IMR-90 (cell line): ENCODE results near the gene KCTD10. TPM values are rescaled to one million over a fixed set of nuclear protein-coding genes. Genes with fewer than 3 reads are reported as not detected.
A peak's percentile ranks its signal among the peaks of the same experiment; 100 is the strongest.

Experiments used
- ATAC-seq: fragments of 200-7000 bp; cut with Tn5 transposase; 2 replicates; pipeline ENCODE4 v1.9.1; 2020; ENCODE audit warnings: low read depth, mild to moderate bottlenecking, moderate library complexity
- BruUV-seq: library from RNA; stranded (reverse); fragments of 400-500 nt; replicated peaks from 2 replicates; lab custom pipeline; 2021; lab: Mats Ljungman, UMichigan
- CTCF ChIA-PET: fragments of 300-600 bp; formaldehyde crosslinking; extraction: SDS; loops from one replicate; lab custom pipeline; 2021; ENCODE audit warnings: antibody characterized with exemption; lab: Yijun Ruan, JAX
- POLR2A ChIA-PET: fragments of 300-600 bp; sonication (Branson Sonifier 250); formaldehyde crosslinking; loops from one replicate; lab custom pipeline; 2022; ENCODE audit warnings: antibody characterized with exemption; ENCODE audit not compliant: unreplicated experiment; lab: Charles Lee
- DNase-seq: peaks from one replicate; pipeline ENCODE4 v3.0.0; 2013
- H2AFZ ChIP-seq: replicated peaks from 2 replicates; pipeline ENCODE3; 2013; ENCODE audit warnings: low read length, mild to moderate bottlenecking; ENCODE audit not compliant: poor library complexity
- H2AK5ac ChIP-seq: 2 replicates; pipeline ENCODE4 v1.6.1; 2013; ENCODE audit warnings: low read depth, low read length, inconsistent platforms
- H2AK9ac ChIP-seq: replicated peaks from 2 replicates; pipeline ENCODE3; 2013; ENCODE audit warnings: mild to moderate bottlenecking, low read depth, low read length, moderate library complexity; ENCODE audit not compliant: poor library complexity
- H2BK120ac ChIP-seq: 2 replicates; pipeline ENCODE4 v1.6.1; 2013; ENCODE audit warnings: low read depth, low read length, inconsistent platforms
- H2BK15ac ChIP-seq: 3 replicates; pipeline ENCODE4 v1.6.1; 2013; ENCODE audit warnings: low read depth, low read length, inconsistent platforms
- H2BK20ac ChIP-seq: 2 replicates; pipeline ENCODE4 v1.6.1; 2013; ENCODE audit warnings: low read depth, mild to moderate bottlenecking, inconsistent platforms, low read length, moderate library complexity
- H2BK5ac ChIP-seq: 2 replicates; pipeline ENCODE4 v1.6.1; 2013; ENCODE audit warnings: mild to moderate bottlenecking, low read depth, low read length, inconsistent platforms; ENCODE audit not compliant: poor library complexity, severe bottlenecking
- H3K14ac ChIP-seq: replicated peaks from 2 replicates; pipeline ENCODE4 v1.6.1; 2013; ENCODE audit warnings: low read depth, low read length, inconsistent platforms
- H3K18ac ChIP-seq: 2 replicates; pipeline ENCODE4 v1.6.1; 2013; ENCODE audit warnings: low read depth, low read length, control low read depth
- H3K23ac ChIP-seq: 2 replicates; pipeline ENCODE4 v1.6.1; 2013; ENCODE audit warnings: low read depth, low read length, inconsistent platforms
- H3K27ac ChIP-seq: 2 replicates; pipeline ENCODE4 v1.5.1; 2013; ENCODE audit warnings: mild to moderate bottlenecking, control low read depth, low read length; ENCODE audit not compliant: insufficient read depth
- H3K27me3 ChIP-seq: 2 replicates; pipeline ENCODE4 v1.6.1; 2013; ENCODE audit warnings: low read length; ENCODE audit not compliant: control insufficient read depth, insufficient read depth
- H3K36me3 ChIP-seq: 2 replicates; pipeline ENCODE4 v1.6.1; 2013; ENCODE audit warnings: low read length, mixed read lengths; ENCODE audit not compliant: control insufficient read depth, insufficient read depth
- H3K4ac ChIP-seq: 2 replicates; pipeline ENCODE4 v1.6.1; 2013; ENCODE audit warnings: low read depth, low read length, inconsistent platforms
- H3K4me1 ChIP-seq: 2 replicates; pipeline ENCODE4 v1.6.1; 2013; ENCODE audit warnings: low read length, mixed read lengths; ENCODE audit not compliant: control insufficient read depth, insufficient read depth
- H3K4me2 ChIP-seq: 2 replicates; pipeline ENCODE4 v1.6.1; 2013; ENCODE audit warnings: low read depth, mild to moderate bottlenecking, control low read depth, low read length, moderate library complexity
- H3K4me3 ChIP-seq: 2 replicates; pipeline ENCODE4 v1.5.1; 2013; ENCODE audit warnings: low read depth, mild to moderate bottlenecking, control low read depth, low read length, moderate library complexity; ENCODE audit not compliant: insufficient read depth
- H3K56ac ChIP-seq: 2 replicates; pipeline ENCODE4 v1.6.1; 2013; ENCODE audit warnings: low read length, inconsistent platforms; ENCODE audit not compliant: insufficient read depth; ENCODE audit errors: extremely low read depth
- H3K79me1 ChIP-seq, 2 experiments: 2 replicates each; pipeline ENCODE4 v1.6.1; 2013; ENCODE audit warnings: low read length in 2 of 2, inconsistent platforms in 1 of 2, low read depth in 1 of 2
- H3K9ac ChIP-seq: 2 replicates; pipeline ENCODE4 v1.6.1; 2013; ENCODE audit warnings: low read depth, low read length, control low read depth
- H3K9me1 ChIP-seq: 2 replicates; pipeline ENCODE4 v1.6.1; 2013; ENCODE audit warnings: low read length, inconsistent platforms; ENCODE audit not compliant: insufficient read depth
- H3K9me3 ChIP-seq: 2 replicates; pipeline ENCODE4 v1.6.1; 2013; ENCODE audit warnings: low read length; ENCODE audit not compliant: control insufficient read depth, insufficient read depth
- H4K20me1 ChIP-seq: 2 replicates; pipeline ENCODE4 v1.6.1; 2013; ENCODE audit warnings: low read length, inconsistent platforms; ENCODE audit not compliant: insufficient read depth
- H4K5ac ChIP-seq: 2 replicates; pipeline ENCODE4 v1.6.1; 2013; ENCODE audit warnings: mild to moderate bottlenecking, low read depth, low read length, control low read depth
- H4K8ac ChIP-seq, 2 experiments: 2 replicates each; pipeline ENCODE4 v1.6.1; 2013; ENCODE audit warnings: low read depth in 2 of 2, low read length in 2 of 2, control low read depth in 1 of 2, inconsistent platforms in 1 of 2
- H4K91ac ChIP-seq: 2 replicates; pipeline ENCODE4 v1.6.1; 2013; ENCODE audit warnings: low read depth, low read length, inconsistent platforms; ENCODE audit not compliant: insufficient read depth
- BHLHE40 ChIP-seq: fragments of 150-350 bp; IDR thresholded peaks from 2 replicates; pipeline ENCODE4 v1.6.1; 2016; ENCODE audit warnings: mild to moderate bottlenecking, low read depth, low read length
- CEBPB ChIP-seq: IDR thresholded peaks from 2 replicates; pipeline ENCODE4 v1.6.1; 2012; ENCODE audit warnings: low read depth, low read length, improper control_type of control experiment
- CHD1 ChIP-seq: IDR thresholded peaks from 2 replicates; pipeline ENCODE4 v1.6.1; 2012; ENCODE audit warnings: low read depth, low read length, improper control_type of control experiment
- FOS ChIP-seq: fragments of 150-350 bp; IDR thresholded peaks from 2 replicates; pipeline ENCODE4 v1.6.1; 2016; ENCODE audit warnings: low read depth, low read length
- MAFK ChIP-seq: IDR thresholded peaks from 2 replicates; pipeline ENCODE4 v1.6.1; 2012; ENCODE audit warnings: low read depth, low read length, improper control_type of control experiment
- MXI1 ChIP-seq: IDR thresholded peaks from 2 replicates; pipeline ENCODE4 v1.6.1; 2012; ENCODE audit warnings: low read depth, mild to moderate bottlenecking, low read length, moderate library complexity, borderline replicate concordance
- NFE2L2 ChIP-seq: fragments of 150-350 bp; IDR thresholded peaks from 2 replicates; pipeline ENCODE4 v1.6.1; 2016; ENCODE audit warnings: low read depth, mild to moderate bottlenecking, low read length
- POLR2A ChIP-seq: IDR thresholded peaks from 2 replicates; pipeline ENCODE4 v1.6.1; 2012; ENCODE audit warnings: mild to moderate bottlenecking, low read depth, low read length
- RAD21 ChIP-seq: IDR thresholded peaks from 2 replicates; pipeline ENCODE4 v1.6.1; 2012; ENCODE audit warnings: low read length, improper control_type of control experiment
- RCOR1 ChIP-seq: IDR thresholded peaks from 2 replicates; pipeline ENCODE4 v1.6.1; 2012; ENCODE audit warnings: mild to moderate bottlenecking, low read length, improper control_type of control experiment; ENCODE audit not compliant: insufficient replicate concordance
- RFX5 ChIP-seq: IDR thresholded peaks from 2 replicates; pipeline ENCODE4 v1.8.0; 2012; ENCODE audit warnings: low read depth, mild to moderate bottlenecking, low read length, moderate library complexity
- SMC3 ChIP-seq: fragments of 150-350 bp; IDR thresholded peaks from 2 replicates; pipeline ENCODE4 v1.6.1; 2016; ENCODE audit warnings: low read depth, mild to moderate bottlenecking, antibody characterized with exemption, low read length, moderate library complexity
- WGBS, 2 experiments: methylation state at CpG; one replicate each; pipeline versions ENCODE4 v1.1.5 to v1.1.7; 2013; ENCODE audit warnings: missing lambda C conversion rate in 2 of 2; ENCODE audit not compliant: insufficient read length in 1 of 2; ENCODE audit errors: extremely low coverage in 2 of 2; 5-methylcytosine and 5-hydroxymethylcytosine counted together
- dilution Hi-C: fragments of 300-500 bp; cut with HindIII; formaldehyde crosslinking; loops from one replicate; pipeline ENCODE4 v1.14.3; 2018; ENCODE audit warnings: low sequenced_read_pairs; ENCODE audit not compliant: unreplicated experiment
- in situ Hi-C: fragments of 300-500 bp; cut with MboI; formaldehyde crosslinking; loops from 3 replicates; pipeline ENCODE4 v1.14.3; 2019; ENCODE audit warnings: low sequenced_read_pairs, inconsistent platforms, mixed read lengths
- intact Hi-C: fragments of 100-400 bp; cut with micrococcal nuclease; formaldehyde crosslinking; loops from 2 replicates; pipeline ENCODE4 v1.10.0; 2022
- polyA plus RNA-seq, 3 experiments: library from polyadenylated mRNA; depleted of rRNA; stranded (reverse); fragments of >200 nt; gene quantifications; 2 replicates each; pipeline ENCODE4 v1.2.3, GENCODE V29; 2012; ENCODE audit warnings: low replicate concordance in 1 of 3
- total RNA-seq: library from RNA; depleted of rRNA; stranded (reverse); fragments of >200 nt; gene quantifications from 2 replicates; pipeline ENCODE4 v1.2.3, GENCODE V29; 2012
- TF ChIP-seq, protein P1 (sequence below): fragments of 150-350 bp; IDR thresholded peaks from 2 replicates; pipeline ENCODE4 v1.6.1; 2017; ENCODE audit warnings: mild to moderate bottlenecking, antibody characterized with exemption, low read length, low read depth
- TF ChIP-seq, protein P2 (sequence below): fragments of 150-350 bp; IDR thresholded peaks from 2 replicates; pipeline ENCODE4 v1.6.1; 2016; ENCODE audit warnings: low read depth, mild to moderate bottlenecking, low read length, moderate library complexity, borderline replicate concordance

KCTD10 gene
- total and polyA plus RNA-seq, 2 of the 4 experiments (the other 2 are of a cell fraction): 72.1 to 88.4 TPM

DNA sequence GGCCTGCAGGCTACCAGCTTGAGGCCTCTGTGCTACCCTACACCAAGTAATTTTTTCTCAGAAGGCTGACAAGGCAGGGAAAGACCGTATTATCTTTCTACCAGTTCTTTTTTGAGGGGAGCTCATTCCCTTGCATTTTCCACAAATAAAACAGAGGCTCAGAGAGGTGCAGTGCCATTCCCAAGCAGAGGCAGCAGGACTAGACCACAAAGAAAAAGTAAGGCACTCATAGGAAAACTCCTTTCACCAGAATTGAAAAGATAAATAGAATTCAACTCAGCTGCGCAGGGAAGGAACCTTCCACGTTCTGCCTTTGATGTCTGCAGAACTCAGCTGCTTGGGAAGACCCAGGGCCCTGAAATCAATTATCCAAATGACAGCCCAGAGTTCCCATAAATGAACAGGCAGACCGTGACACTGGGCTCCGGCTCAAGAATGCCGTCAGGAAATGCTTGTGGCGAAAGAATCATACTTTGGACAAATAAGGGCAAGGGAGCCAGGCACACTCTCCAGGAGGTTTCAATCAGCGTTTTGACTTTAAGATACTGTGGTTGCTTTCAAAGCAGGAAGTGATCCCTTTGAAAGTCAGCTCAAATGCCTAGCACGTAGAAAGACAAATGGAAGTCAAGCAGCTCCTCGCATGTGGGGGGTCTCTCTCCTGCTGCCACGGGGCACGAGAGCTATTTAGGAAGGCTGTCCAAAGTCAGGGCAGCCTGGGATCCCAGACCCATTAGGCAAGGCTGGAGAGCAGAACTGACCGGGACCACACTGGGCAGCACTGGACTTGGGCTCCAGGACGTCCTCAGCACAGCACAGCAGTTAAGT lies 14.0 kb downstream of the KCTD10 start:
- Histone ChIP-seq H2BK20ac (peak overlapping the region; percentile 94), H3K4me1 (peaks cover 51% of the 10 kb centered on the region), H3K4ac (peak overlapping the region; percentile 99), H3K9ac (peak overlapping the region; percentile 86), H3K9me1 (peaks cover 48% of the 10 kb centered on the region), H2AFZ (peak overlapping the region; percentile 79), H3K4me2 (peak overlapping the region; percentile 71), H3K18ac (peak overlapping the region; percentile 87), H2AK9ac (peak overlapping the region; percentile 86), H3K56ac (peak overlapping the region; percentile 99), H4K91ac (peak overlapping the region; percentile 98), H3K4me3 (peak overlapping the region; percentile 9; the same call in 1 of the 2 replicates), H2BK120ac (peak overlapping the region; percentile 97), H3K14ac (peak overlapping the region; percentile 95), H2BK5ac (peak overlapping the region; percentile 98), H3K23ac (peak overlapping the region; percentile 95), H3K27ac (peak overlapping the region; percentile 99), H4K20me1 (peaks cover 16% of the 10 kb centered on the region; the same call in 1 of the 2 replicates), H2BK15ac (peak overlapping the region; percentile 87), H3K36me3 (peaks cover 37% of the 10 kb centered on the region), H3K79me1 (peaks cover 29 to 81% of the 10 kb centered on the region in 2 experiments), H3K27me3 (no peaks in the 10 kb centered on the region), H4K8ac (peak overlapping the region; percentile 96 to 97), H3K9me3 (no peaks in the 10 kb centered on the region), H4K5ac (peak overlapping the region; percentile 90), H2AK5ac (peak overlapping the region; percentile 98)
- 0% methylated on average over 2 of the region's 14 CpGs; no CpG with 5 or more reads in 1 of the 2 experiments for WGBS, 2 experiments
- in situ Hi-C loops: no loop called here
- no TSS peak for BruUV-seq
- ChIA-PET POLR2A (interaction anchor here (0.5 to 1.1 kb wide), 4 partner anchors 14 to 263 kb away, joined by 3 to 7 read pairs (median 4); partner anchors contain the start of genes KCTD10 and UBE3B), CTCF (interaction anchor here (0.8 to 2.0 kb wide), 3 partner anchors 8 to 31 kb away, joined by 3 to 4 read pairs (median 3); no protein-coding TSS in a partner anchor)
- DNase-seq (peak; percentile 98), ATAC-seq (peak; percentile 47)
- dilution Hi-C loops: no loop called here
- intact Hi-C loops: loop anchor here (2.0 kb wide), 1 partner anchor 14 kb away; the partner anchor contains the start of genes KCTD10 and UBE3B
- peak; percentile 53 for TF ChIP-seq CEBPB
- 0 out of 2 replicates have a peak, but pooled peaks have one; percentile 40 for TF ChIP-seq MXI1
- TF ChIP-seq MAFK: peak; percentile 36; the same call in 1 of the 2 replicates
- peak; percentile 84 for TF ChIP-seq POLR2A
- TF ChIP-seq NFE2L2: no peak
- no peak for TF ChIP-seq RCOR1
- peak; percentile 79 for TF ChIP-seq BHLHE40
- TF ChIP-seq FOS: no peak
- TF ChIP-seq RAD21: no peak
- TF ChIP-seq RFX5: no peak
- TF ChIP-seq, protein P1, sequence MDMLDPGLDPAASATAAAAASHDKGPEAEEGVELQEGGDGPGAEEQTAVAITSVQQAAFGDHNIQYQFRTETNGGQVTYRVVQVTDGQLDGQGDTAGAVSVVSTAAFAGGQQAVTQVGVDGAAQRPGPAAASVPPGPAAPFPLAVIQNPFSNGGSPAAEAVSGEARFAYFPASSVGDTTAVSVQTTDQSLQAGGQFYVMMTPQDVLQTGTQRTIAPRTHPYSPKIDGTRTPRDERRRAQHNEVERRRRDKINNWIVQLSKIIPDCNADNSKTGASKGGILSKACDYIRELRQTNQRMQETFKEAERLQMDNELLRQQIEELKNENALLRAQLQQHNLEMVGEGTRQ: no peak
- TF ChIP-seq, protein P2, sequence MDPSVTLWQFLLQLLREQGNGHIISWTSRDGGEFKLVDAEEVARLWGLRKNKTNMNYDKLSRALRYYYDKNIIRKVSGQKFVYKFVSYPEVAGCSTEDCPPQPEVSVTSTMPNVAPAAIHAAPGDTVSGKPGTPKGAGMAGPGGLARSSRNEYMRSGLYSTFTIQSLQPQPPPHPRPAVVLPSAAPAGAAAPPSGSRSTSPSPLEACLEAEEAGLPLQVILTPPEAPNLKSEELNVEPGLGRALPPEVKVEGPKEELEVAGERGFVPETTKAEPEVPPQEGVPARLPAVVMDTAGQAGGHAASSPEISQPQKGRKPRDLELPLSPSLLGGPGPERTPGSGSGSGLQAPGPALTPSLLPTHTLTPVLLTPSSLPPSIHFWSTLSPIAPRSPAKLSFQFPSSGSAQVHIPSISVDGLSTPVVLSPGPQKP: no peak
- no peak for TF ChIP-seq CHD1
- no peak for TF ChIP-seq SMC3
